Measurements from ENCODE around the gene PAFAH1B2. TPM values are rescaled to one million over a fixed set of nuclear protein-coding genes. Genes with fewer than 3 reads are reported as not detected.

The PAFAH1B2 gene
- polyA plus RNA-seq, 1 donor from 2014 or later: 85.9 TPM

- H2AFZ ChIP-seq (ENCODE audit: low read depth, low read length): no peak overlapping the region
- H3K9me3 ChIP-seq (ENCODE audit: low read length): no peaks in the 10 kb centered on the region
- no peaks in the 10 kb centered on the region for H3K36me3 ChIP-seq (ENCODE audit: insufficient read depth, low read length)
- H3K27ac ChIP-seq (ENCODE audit: low read length): no peak overlapping the region
- TF ChIP-seq REST (IDR thresholded peaks at IDR 0.05; ENCODE audit: borderline replicate concordance) (no peak), EZH2 (IDR thresholded peaks at IDR 0.05; ENCODE audit: borderline replicate concordance, insufficient read depth, low read length, poor library complexity, severe bottlenecking) (no peak), SMC3 (conservative IDR thresholded peaks at IDR 0.05; ENCODE audit: poor library complexity) (no peak), TAF1 (IDR thresholded peaks at IDR 0.05; ENCODE audit: low read depth) (no peak), POLR2AphosphoS5 (IDR thresholded peaks at IDR 0.05) (no peak), RAD21 (conservative IDR thresholded peaks at IDR 0.05) (no peak), MXI1 (conservative IDR thresholded peaks at IDR 0.05; ENCODE audit: poor library complexity, severe bottlenecking) (no peak), EP300 (conservative IDR thresholded peaks at IDR 0.05; ENCODE audit: poor library complexity, severe bottlenecking) (no peak), CTCF (IDR thresholded peaks at IDR 0.05; ENCODE audit: poor library complexity, severe bottlenecking) (no peak)
- H3K4me3 ChIP-seq (ENCODE audit: low read length): no peak overlapping the region
- no peak overlapping the region for H3K4me2 ChIP-seq (ENCODE audit: low read length)
- H3F3A ChIP-seq (ENCODE audit: insufficient read depth, low read length, poor library complexity, severe bottlenecking): no peaks in the 10 kb centered on the region
- H4K20me1 ChIP-seq (ENCODE audit: insufficient read depth): no peaks in the 10 kb centered on the region
- no peaks in the 10 kb centered on the region for H3K79me2 ChIP-seq (replicated peaks; ENCODE audit: insufficient read depth, low read length)
- no peaks in the 10 kb centered on the region for H3K9me2 ChIP-seq (ENCODE audit: insufficient read depth, low read length)
- no peaks in the 10 kb centered on the region for H3K27me3 ChIP-seq (ENCODE audit: insufficient read depth, low read depth, low read length)
- H3K9ac ChIP-seq (ENCODE audit: low read length): no peak overlapping the region
Observed at GRCh38 chr11:117117681-117118080, 26.4 kb upstream of the PAFAH1B2 start.

GRCh38 chr11:117121176-117121575 is 22.9 kb upstream of the PAFAH1B2 start:
- Histone ChIP-seq H3K9me2 (ENCODE audit: insufficient read depth, low read length) (no peaks in the 10 kb centered on the region), H3K27ac (ENCODE audit: low read length) (no peak overlapping the region), H3K9me3 (ENCODE audit: low read length) (no peaks in the 10 kb centered on the region), H2AFZ (ENCODE audit: low read depth, low read length) (no peak overlapping the region), H3F3A (ENCODE audit: insufficient read depth, low read length, poor library complexity, severe bottlenecking) (no peaks in the 10 kb centered on the region), H3K36me3 (ENCODE audit: insufficient read depth, low read length) (no peaks in the 10 kb centered on the region), H3K4me3 (ENCODE audit: low read length) (no peak overlapping the region), H3K27me3 (ENCODE audit: insufficient read depth, low read depth, low read length) (no peaks in the 10 kb centered on the region), H3K9ac (ENCODE audit: low read length) (no peak overlapping the region), H3K79me2 (replicated peaks; ENCODE audit: insufficient read depth, low read length) (no peaks in the 10 kb centered on the region), H4K20me1 (ENCODE audit: insufficient read depth) (no peaks in the 10 kb centered on the region), H3K4me2 (ENCODE audit: low read length) (no peak overlapping the region)
- TF ChIP-seq EP300 (conservative IDR thresholded peaks at IDR 0.05; ENCODE audit: poor library complexity, severe bottlenecking): no peak
- TF ChIP-seq TAF1 (IDR thresholded peaks at IDR 0.05; ENCODE audit: low read depth): no peak
- no peak for TF ChIP-seq MXI1 (conservative IDR thresholded peaks at IDR 0.05; ENCODE audit: poor library complexity, severe bottlenecking)
- no peak for TF ChIP-seq SMC3 (conservative IDR thresholded peaks at IDR 0.05; ENCODE audit: poor library complexity)
- no peak for TF ChIP-seq EZH2 (IDR thresholded peaks at IDR 0.05; ENCODE audit: borderline replicate concordance, insufficient read depth, low read length, poor library complexity, severe bottlenecking)
- no peak for TF ChIP-seq POLR2AphosphoS5 (IDR thresholded peaks at IDR 0.05)
- no peak for TF ChIP-seq RAD21 (conservative IDR thresholded peaks at IDR 0.05)
- TF ChIP-seq REST (IDR thresholded peaks at IDR 0.05; ENCODE audit: borderline replicate concordance): no peak
- TF ChIP-seq CTCF (IDR thresholded peaks at IDR 0.05; ENCODE audit: poor library complexity, severe bottlenecking): no peak
